ENCODE results near the gene HLA-A.

DNA sequence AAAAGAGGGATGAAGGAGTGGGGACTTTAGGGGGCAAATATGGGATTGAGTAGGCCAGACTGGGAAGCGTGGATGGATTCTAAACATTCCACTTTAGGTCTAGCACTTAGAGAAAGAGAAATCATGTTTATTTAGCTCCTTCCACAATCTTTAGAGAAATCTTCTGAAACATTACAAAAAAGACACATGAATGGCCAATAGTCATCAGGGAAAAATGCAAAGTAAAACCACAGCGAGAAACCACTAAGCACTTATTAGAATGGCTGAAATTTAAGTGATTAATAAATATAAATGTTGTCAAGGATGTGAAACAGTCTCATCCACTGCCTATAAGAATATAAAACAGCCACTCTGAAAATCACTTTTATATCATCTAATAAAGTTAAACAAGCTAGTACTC is 46.9 kb downstream of the HLA-A start:
- TF ChIP-seq, protein P1, sequence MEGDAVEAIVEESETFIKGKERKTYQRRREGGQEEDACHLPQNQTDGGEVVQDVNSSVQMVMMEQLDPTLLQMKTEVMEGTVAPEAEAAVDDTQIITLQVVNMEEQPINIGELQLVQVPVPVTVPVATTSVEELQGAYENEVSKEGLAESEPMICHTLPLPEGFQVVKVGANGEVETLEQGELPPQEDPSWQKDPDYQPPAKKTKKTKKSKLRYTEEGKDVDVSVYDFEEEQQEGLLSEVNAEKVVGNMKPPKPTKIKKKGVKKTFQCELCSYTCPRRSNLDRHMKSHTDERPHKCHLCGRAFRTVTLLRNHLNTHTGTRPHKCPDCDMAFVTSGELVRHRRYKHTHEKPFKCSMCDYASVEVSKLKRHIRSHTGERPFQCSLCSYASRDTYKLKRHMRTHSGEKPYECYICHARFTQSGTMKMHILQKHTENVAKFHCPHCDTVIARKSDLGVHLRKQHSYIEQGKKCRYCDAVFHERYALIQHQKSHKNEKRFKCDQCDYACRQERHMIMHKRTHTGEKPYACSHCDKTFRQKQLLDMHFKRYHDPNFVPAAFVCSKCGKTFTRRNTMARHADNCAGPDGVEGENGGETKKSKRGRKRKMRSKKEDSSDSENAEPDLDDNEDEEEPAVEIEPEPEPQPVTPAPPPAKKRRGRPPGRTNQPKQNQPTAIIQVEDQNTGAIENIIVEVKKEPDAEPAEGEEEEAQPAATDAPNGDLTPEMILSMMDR (IDR thresholded peaks at IDR 0.05) = no peak
- TF ChIP-seq POLR2A (IDR thresholded peaks at IDR 0.05; ENCODE audit: low read depth) (no peak), POLR2AphosphoS5 (IDR thresholded peaks at IDR 0.05) (no peak), EP300 (IDR thresholded peaks at IDR 0.05) (no peak)

Measured in esophagus muscularis mucosa (tissue), 4 donors.